ENCODE measurements around the gene HUS1.

Gene HUS1

DNA sequence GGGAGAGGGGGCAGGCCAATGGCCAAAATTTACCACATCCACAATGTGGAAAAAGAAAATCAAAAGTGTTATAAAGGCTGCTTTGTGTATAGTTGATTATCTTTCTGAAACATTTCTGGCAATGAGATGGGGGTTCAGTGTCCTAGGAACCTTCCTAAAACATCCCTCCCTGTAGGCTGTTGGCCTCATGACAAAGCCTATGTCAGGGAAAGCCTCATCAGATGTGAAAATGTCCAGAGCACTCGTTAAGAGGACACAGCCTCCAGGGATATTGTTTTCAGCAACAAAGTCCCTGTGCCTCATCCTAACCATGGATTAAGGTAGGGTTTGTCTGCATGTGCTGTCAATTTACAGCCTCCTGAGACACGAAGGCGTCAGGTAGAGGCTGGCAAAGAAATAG, 32.5 kb upstream of the HUS1 start:
- no peak overlapping the region for H3K27ac ChIP-seq
- no peaks in the 10 kb centered on the region for H3K9me3 ChIP-seq (ENCODE audit: control insufficient read depth, low read length)
- no peak overlapping the region for H3K4me3 ChIP-seq (ENCODE audit: low read depth, low read length)
- no peak overlapping the region for H2AFZ ChIP-seq
- H3K4me2 ChIP-seq (ENCODE audit: low read length), result no peak overlapping the region
- no peaks in the 10 kb centered on the region for H3K27me3 ChIP-seq (ENCODE audit: control insufficient read depth, insufficient read depth, low read length)
- H3K4me1 ChIP-seq, result no peaks in the 10 kb centered on the region
- no peak overlapping the region for H3K9ac ChIP-seq
- TF ChIP-seq, protein P1, sequence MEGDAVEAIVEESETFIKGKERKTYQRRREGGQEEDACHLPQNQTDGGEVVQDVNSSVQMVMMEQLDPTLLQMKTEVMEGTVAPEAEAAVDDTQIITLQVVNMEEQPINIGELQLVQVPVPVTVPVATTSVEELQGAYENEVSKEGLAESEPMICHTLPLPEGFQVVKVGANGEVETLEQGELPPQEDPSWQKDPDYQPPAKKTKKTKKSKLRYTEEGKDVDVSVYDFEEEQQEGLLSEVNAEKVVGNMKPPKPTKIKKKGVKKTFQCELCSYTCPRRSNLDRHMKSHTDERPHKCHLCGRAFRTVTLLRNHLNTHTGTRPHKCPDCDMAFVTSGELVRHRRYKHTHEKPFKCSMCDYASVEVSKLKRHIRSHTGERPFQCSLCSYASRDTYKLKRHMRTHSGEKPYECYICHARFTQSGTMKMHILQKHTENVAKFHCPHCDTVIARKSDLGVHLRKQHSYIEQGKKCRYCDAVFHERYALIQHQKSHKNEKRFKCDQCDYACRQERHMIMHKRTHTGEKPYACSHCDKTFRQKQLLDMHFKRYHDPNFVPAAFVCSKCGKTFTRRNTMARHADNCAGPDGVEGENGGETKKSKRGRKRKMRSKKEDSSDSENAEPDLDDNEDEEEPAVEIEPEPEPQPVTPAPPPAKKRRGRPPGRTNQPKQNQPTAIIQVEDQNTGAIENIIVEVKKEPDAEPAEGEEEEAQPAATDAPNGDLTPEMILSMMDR (IDR thresholded peaks at IDR 0.05), result no peak
- no peaks in the 10 kb centered on the region for H3K79me2 ChIP-seq
- no peaks in the 10 kb centered on the region for H3K36me3 ChIP-seq (ENCODE audit: control insufficient read depth, insufficient read depth, low read length)

DNA sequence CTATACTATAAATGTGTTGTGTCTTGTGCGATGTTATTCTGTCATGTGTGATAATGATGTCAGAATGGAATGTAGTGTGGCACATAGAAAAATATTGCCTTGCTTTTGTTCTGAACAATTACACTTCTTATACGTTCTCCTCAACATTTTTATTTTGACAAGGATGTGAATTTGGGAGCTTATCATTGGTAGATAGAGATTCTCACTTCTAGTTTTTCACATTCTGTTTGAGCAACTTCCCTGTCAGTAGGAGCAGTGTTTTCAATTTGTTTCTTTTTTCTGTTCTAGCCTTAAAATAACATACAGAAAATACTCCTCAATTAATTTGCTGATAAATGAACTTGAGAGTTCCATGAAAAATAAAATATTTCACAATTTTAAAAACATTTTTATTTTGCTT, 31.9 kb upstream of the HUS1 start:
- H3K4me2 ChIP-seq (ENCODE audit: low read length), result no peak overlapping the region
- no peak overlapping the region for H2AFZ ChIP-seq
- H3K9me3 ChIP-seq (ENCODE audit: control insufficient read depth, low read length), result no peaks in the 10 kb centered on the region
- no peak overlapping the region for H3K4me3 ChIP-seq (ENCODE audit: low read depth, low read length)
- no peaks in the 10 kb centered on the region for H3K4me1 ChIP-seq
- H3K9ac ChIP-seq, result no peak overlapping the region
- H3K36me3 ChIP-seq (ENCODE audit: control insufficient read depth, insufficient read depth, low read length), result no peaks in the 10 kb centered on the region
- no peak overlapping the region for H3K27ac ChIP-seq
- H3K79me2 ChIP-seq, result no peaks in the 10 kb centered on the region
- TF ChIP-seq, protein P1 (IDR thresholded peaks at IDR 0.05), result no peak
- no peaks in the 10 kb centered on the region for H3K27me3 ChIP-seq (ENCODE audit: control insufficient read depth, insufficient read depth, low read length)

DNA sequence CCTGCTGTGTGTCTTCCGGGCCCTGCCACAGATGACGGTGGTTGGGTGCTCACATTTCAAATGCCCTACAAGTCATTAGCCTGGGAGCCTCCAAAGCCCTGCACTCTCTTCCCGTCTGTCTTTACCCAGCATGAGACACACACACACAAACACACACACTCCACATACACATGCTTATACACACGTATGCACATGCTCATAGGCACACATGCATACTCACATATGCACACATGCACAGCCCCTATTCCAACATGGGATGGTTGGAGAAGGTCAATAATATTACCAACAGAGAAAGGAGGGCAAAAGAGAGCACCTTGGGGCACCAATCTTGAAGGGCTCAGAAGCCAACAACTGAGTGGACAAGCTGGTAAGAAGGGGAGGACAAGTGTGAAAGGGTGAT, 30.5 kb upstream of the HUS1 start:
- H3K9ac ChIP-seq, result no peak overlapping the region
- TF ChIP-seq, protein P1 (IDR thresholded peaks at IDR 0.05), result no peak

DNA sequence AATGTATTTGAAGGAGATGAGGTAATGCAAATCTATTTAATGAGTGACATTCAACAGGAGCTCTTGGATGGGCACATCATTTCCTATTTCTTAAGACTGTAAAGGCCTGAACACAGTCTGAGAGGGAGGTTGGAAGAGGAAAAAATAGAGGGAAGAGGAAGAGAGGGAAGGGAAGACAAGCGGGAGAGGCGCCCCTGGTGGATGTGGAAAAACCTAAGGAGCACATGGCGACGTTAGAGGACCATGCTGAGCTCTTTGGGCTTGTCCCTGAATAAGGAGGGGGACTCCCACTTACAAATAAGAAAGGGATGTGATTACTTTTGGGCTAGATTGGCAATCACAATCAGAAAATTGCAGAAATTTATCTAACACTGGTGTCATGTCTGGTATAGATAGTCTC, 29.8 kb upstream of the HUS1 start:
- no peak overlapping the region for H2AFZ ChIP-seq
- H3K27ac ChIP-seq, result no peak overlapping the region
- H3K4me2 ChIP-seq (ENCODE audit: low read length), result no peak overlapping the region
- no peak overlapping the region for H3K4me3 ChIP-seq (ENCODE audit: low read depth, low read length)
- no peaks in the 10 kb centered on the region for H3K79me2 ChIP-seq
- no peaks in the 10 kb centered on the region for H3K27me3 ChIP-seq (ENCODE audit: control insufficient read depth, insufficient read depth, low read length)
- TF ChIP-seq, protein P1 (IDR thresholded peaks at IDR 0.05), result no peak
- H3K36me3 ChIP-seq (ENCODE audit: control insufficient read depth, insufficient read depth, low read length), result no peaks in the 10 kb centered on the region
- H3K9ac ChIP-seq, result no peak overlapping the region
- H3K4me1 ChIP-seq, result no peaks in the 10 kb centered on the region
- no peaks in the 10 kb centered on the region for H3K9me3 ChIP-seq (ENCODE audit: control insufficient read depth, low read length)

More for the DNA sequence above, 30.5 kb upstream of the HUS1 start:
- no peak overlapping the region for H3K4me2 ChIP-seq (ENCODE audit: low read length)
- no peaks in the 10 kb centered on the region for H3K4me1 ChIP-seq
- H3K27me3 ChIP-seq (ENCODE audit: control insufficient read depth, insufficient read depth, low read length), result no peaks in the 10 kb centered on the region
- H3K4me3 ChIP-seq (ENCODE audit: low read depth, low read length), result no peak overlapping the region
- no peaks in the 10 kb centered on the region for H3K79me2 ChIP-seq
- no peaks in the 10 kb centered on the region for H3K9me3 ChIP-seq (ENCODE audit: control insufficient read depth, low read length)
- no peaks in the 10 kb centered on the region for H3K36me3 ChIP-seq (ENCODE audit: control insufficient read depth, insufficient read depth, low read length)
- H2AFZ ChIP-seq, result no peak overlapping the region
- H3K27ac ChIP-seq, result no peak overlapping the region

DNA sequence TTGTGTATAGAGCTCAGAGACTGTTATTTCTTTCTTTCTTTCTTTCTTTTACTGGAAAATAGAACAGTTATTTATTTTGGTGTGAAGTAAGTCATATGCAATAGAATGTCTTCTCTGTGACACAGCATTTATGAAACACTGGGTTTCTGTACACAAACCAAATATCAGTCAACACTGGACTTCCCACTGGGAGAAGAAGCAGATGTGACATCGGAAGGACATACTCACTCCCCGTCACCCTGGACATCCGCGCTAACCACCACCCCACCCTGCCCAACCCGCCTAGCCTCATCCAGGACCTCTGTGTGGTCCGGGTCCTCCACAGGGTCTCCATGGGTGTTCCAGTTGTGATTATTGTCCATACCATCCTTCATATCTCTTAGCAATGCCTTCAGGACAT, 27.5 kb upstream of the HUS1 start:
- no peaks in the 10 kb centered on the region for H3K9me3 ChIP-seq (ENCODE audit: control insufficient read depth, low read length)
- H3K9ac ChIP-seq, result no peak overlapping the region
- H2AFZ ChIP-seq, result no peak overlapping the region
- no peak overlapping the region for H3K4me2 ChIP-seq (ENCODE audit: low read length)
- TF ChIP-seq, protein P1 (IDR thresholded peaks at IDR 0.05), result no peak
- no peak overlapping the region for H3K27ac ChIP-seq
- no peak overlapping the region for H3K4me3 ChIP-seq (ENCODE audit: low read depth, low read length)
- H3K36me3 ChIP-seq (ENCODE audit: control insufficient read depth, insufficient read depth, low read length), result no peaks in the 10 kb centered on the region
- no peaks in the 10 kb centered on the region for H3K27me3 ChIP-seq (ENCODE audit: control insufficient read depth, insufficient read depth, low read length)
- H3K79me2 ChIP-seq, result no peaks in the 10 kb centered on the region
- H3K4me1 ChIP-seq, result no peaks in the 10 kb centered on the region
